Hematopoietic multipotent progenitor cell treated with erythropoietin and hydrocortisone succinate and interleukin-3 and kit ligand, for 17 days (in vitro differentiated cells): ENCODE results near the gene GKAP1.
"Not testable (repeated sequence)": the region's sequence is repeated elsewhere in the genome, so short reads cannot be mapped to it uniquely, and the experiment has no call there.

Experiments
- DNase-seq: peaks from one replicate; pipeline ENCODE4 v3.0.0-alpha.2; 2015; ENCODE audit warnings: low spot score

The GKAP1 gene

GRCh38 chr9:83817356-83818278 lies at the start of gene GKAP1:
TSS of gene GKAP1 (minus strand) at chr9:83817769. CDS start at chr9:83806517, 11,252 bp downstream.
- DNase-seq: peak; percentile 72

- DNase-seq: not testable (repeated sequence)
Measured at GRCh38 chr9:83849895-83850294, 32.3 kb upstream of the GKAP1 start.

- DNase-seq: not testable (repeated sequence)
Measured at GRCh38 chr9:83837070-83837643, 19.6 kb upstream of the GKAP1 start.

GRCh38 chr9:83830426-83831071 lies 13.0 kb upstream of the GKAP1 start:
- not testable (repeated sequence) for DNase-seq

GRCh38 chr9:83824986-83825623 lies 7.5 kb upstream of the GKAP1 start:
- not testable (repeated sequence) for DNase-seq

- not testable (repeated sequence) for DNase-seq
Measured at GRCh38 chr9:83817011-83817355, 586 bp downstream of the GKAP1 start.

GRCh38 chr9:83815120-83815519 lies 2.4 kb downstream of the GKAP1 start:
- not testable (repeated sequence) for DNase-seq

- not testable (repeated sequence) for DNase-seq
Measured at GRCh38 chr9:83809213-83809612, 8.4 kb downstream of the GKAP1 start.

GRCh38 chr9:83804454-83804853 lies 13.1 kb downstream of the GKAP1 start:
- DNase-seq: not testable (repeated sequence)

GRCh38 chr9:83803941-83804340 lies 13.6 kb downstream of the GKAP1 start:
- DNase-seq: not testable (repeated sequence)

- no peak for DNase-seq
Measured at GRCh38 chr9:83800236-83801033, 17.1 kb downstream of the GKAP1 start.

GRCh38 chr9:83794051-83794450 lies 23.5 kb downstream of the GKAP1 start:
- no peak for DNase-seq

GRCh38 chr9:83792746-83793145 lies 24.8 kb downstream of the GKAP1 start:
- no peak for DNase-seq

- no peak for DNase-seq
Measured at GRCh38 chr9:83778164-83778563, 39.4 kb downstream of the GKAP1 start.

GRCh38 chr9:83775932-83776331 lies 41.6 kb downstream of the GKAP1 start:
- DNase-seq: no peak

- DNase-seq: no peak
Measured at GRCh38 chr9:83772860-83773259, 44.7 kb downstream of the GKAP1 start.

GRCh38 chr9:83765376-83765775 lies 52.2 kb downstream of the GKAP1 start:
- DNase-seq: no peak

- no peak for DNase-seq
Measured at GRCh38 chr9:83754383-83754977, 63.1 kb downstream of the GKAP1 start.

GRCh38 chr9:83749706-83750105 lies 67.9 kb downstream of the GKAP1 start:
- no peak for DNase-seq

GRCh38 chr9:83744206-83744605 lies 73.4 kb downstream of the GKAP1 start:
- no peak for DNase-seq

GRCh38 chr9:83733739-83734138 lies 83.8 kb downstream of the GKAP1 start:
- DNase-seq: no peak
